Hippocampal formation (tissue), 2 donors: Measurements from ENCODE around the gene ATP13A3.
A peak's percentile ranks its signal among the peaks of the same experiment; 100 is the strongest.

Experiments used
- DNase-seq, 2 donors: peaks; one replicate each; lab custom pipeline; 2025; lab: John Stamatoyannopoulos, UW

ATP13A3 gene

DNA sequence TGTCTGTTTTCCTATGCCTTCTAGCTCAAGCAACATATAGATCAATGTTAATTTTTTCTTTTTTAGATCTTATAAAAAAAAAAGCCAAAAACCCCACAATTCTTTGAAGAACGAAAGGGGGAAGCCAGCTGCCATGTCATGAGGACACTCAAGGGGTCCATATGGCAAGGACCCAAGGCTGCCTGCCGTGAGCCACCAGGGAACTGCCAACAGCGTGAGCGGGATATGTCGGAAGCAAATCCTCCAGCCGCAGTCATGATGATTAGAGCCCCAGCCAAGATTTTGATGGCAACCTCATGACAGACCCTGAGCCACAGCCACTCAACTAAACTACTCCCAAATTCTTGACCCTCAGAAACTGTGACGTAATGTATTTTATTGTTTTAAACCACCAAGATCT lies 94.2 kb downstream of the ATP13A3 start:
- no peak for DNase-seq

DNA sequence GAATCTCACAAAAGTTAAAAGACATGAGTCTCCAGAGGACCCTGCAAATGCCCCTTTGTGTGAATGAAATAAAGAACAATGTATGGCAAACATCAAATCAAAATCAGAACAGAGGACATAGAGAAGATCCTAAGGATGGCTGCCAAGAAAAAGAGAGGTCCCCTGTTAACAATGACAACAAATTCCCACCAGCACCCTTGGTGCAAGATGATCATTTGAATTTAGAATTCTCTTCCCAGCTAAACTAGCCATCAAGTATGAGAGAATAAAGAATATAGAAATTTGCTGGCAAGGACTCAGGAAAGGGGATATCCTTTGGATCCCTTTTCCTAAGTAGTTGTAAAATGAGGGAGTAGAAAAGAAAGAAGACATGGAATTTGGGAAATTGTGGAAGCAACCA lies 96.0 kb downstream of the ATP13A3 start:
- no peak for DNase-seq

DNA sequence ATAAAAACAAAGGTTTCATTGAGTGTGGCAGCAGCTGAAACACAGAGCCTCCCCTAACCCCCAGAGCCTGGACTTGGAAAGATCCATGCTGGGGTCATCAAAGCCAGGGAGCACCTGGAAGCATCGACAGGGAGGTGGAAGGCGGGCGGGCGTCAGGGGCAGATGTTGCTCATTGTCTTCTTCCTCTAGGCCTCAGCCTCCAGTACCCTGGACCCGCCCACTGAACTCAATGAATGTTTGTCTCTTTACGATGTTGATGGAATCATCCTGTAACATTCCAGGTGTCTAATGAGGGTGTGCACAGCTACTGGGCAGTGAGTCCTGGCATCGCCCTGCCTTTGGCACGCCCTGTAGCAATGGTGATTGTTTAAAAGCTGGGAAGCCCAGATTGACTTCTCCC lies 97.5 kb downstream of the ATP13A3 start:
- no peak for DNase-seq

DNA sequence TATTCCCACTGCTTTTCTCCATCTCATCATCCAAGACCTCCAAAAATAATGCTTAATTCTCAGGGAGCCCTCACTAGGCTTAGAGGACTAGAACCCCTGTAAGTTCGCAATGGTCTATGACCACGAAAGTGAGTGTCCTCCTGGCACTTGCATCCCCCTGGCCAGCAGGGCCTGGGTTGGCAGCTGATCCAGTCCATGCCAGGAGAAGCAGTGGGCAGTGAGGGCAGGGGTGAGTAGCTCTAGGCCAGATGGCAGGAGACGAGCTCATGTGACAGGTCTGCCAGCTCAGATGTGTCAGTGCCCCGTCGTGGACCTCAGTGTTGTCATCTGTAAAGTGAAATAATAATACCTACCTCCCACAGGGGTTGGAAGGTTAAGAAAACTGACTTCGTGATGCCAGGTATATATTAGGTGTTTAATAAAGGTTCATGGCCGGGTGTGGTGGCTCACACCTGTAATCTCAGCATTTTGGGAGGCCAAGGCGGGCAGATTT lies 98.8 kb downstream of the ATP13A3 start:
- DNase-seq: no peak

DNA sequence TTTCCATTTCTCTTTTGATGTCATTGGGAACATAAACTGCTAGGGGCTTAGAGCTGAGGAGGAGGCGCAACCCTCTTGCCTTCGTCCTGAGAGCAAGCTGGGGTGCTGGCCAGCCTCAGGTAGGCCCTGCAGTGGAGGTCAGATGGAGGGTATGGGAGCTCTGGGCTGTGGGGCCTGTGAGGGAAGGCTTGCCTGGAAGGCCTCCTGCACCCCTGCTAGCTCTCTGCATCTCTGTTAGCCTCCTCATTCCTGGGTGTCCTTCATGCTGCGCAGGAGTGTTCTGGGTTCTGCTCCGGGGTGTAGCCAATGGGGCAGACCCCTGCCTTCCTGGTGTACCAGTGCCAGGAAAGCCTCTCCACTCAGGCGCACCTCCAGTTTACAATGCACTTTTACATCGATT lies 99.5 kb downstream of the ATP13A3 start:
- no peak for DNase-seq

DNA sequence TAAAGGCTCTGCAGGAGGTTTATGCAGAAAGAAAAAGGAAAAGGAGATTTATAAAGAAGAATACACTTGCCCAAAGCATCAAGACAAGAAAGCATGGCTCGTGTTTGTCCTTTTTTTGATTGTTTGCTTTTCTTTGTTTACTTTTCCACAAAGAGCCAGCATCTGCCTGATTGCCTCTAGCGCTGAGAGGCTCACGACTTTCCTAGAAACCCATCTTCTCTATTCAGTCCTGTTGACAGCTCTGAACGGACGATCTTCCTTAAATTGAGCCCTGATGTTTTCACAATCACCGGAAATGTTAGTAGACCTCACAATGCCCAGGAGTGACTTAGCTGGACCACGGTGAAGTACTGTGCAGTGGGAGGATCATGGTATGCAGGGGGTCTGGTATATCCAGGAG lies 100.2 kb downstream of the ATP13A3 start:
- no peak for DNase-seq

DNA sequence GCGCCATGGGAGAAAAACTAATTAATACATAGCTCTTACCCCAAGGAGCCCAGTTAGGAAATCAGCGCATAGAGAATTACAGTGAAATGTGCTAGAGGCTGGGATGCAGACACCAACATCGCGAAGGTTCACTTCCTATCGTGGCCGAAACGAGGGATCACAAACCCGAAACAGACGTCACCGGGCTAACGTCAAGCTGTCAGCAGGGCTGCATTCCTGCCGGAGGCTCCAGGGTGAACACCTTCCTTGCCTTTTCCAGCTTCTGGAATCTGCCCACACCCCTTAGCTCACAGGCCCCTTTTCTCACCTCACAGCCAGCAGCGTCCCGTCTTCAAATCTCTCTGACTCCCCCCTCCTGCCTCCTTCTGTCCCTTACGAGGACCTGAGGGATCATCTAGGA lies 100.7 kb downstream of the ATP13A3 start:
- no peak for DNase-seq

DNA sequence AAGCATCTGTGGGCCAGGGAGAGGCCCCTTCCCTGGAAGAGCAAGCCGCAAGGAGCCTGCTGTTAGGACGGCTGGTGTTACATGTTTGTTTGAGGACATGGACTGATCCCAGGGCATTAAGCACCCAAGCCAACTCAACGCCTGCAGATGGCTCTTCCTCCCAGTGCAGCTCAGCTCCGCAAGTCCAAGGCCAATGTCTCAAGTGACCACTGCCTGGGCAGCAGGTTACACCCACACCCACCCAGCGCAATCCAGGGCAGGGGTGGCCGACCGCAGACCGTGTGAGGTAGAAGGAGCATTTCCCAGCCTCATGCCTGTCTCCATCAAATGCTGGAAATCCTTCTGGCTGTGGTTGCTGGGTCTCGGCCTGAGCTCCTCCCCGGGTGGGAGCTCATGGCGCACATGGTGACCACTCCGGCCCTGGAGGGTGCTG lies 102.2 kb downstream of the ATP13A3 start:
- no peak for DNase-seq

DNA sequence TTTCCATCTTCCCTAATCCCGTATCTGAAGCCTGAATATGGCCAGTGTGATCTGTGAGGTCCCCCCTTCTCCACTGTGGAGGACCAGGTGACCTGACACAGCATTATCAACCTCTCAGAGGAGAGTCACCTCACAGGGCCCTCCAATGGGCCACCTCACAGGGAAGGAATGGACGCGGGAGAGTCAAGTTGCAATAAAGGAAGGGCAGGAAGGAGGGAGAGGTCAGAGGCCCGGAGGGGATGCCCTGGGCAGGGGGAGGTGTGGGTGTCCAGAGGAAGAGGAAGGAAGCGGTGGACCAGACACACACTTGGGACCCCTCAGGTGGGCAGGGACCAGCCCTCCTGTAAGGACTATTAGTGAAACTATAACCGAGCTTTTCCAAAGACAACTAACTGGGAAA lies 102.6 kb downstream of the ATP13A3 start:
- DNase-seq: no peak

DNA sequence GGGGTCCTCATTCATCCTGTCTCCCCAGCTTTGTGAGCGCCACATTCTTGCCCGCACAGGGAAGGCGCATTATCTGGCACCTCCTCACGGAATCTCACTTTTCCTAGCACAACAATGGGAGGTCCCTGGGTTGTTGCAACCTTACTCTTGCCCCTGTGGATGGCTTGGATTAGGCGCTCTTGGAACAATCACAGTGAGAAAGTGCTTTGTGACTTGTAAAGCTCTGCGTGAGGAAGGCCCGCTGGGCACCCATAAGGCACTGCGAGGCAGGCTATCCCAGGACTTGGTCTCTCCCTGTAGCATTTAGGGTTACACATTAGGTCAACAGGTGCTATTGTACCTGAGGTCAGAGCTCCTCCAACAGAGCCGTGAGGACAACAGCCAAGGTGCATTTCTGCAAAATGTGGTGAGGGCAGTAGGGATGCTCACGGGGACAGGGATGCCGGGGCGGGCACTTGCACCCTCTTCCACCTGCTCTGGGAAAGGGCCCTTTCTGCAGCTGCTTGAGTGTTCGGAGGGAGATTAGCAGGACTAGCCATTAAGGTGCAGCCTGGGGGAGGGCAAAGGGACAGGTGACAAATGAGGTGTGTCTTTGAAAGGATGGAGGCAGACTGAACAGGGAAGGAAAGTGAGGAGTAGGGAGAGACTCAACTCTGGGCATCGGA lies 103.4 kb downstream of the ATP13A3 start:
- no peak for DNase-seq

DNA sequence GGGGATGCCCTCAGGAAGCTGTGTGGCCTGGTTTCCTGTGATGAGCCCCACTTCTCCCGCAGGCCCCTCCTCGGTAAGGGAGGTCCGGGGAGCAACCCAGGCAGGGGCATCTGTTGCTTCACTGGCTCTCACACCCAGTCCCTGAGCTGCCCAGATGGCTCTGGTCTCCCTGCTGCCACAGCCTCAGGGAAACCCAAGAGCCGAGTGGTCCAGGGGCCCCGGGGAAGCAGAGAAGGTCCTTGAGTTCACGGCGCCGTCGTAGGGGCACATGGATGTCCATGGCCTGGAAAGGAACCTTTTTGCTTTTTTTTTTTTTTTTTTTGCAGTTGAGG lies 103.9 kb downstream of the ATP13A3 start:
- DNase-seq: no peak

DNA sequence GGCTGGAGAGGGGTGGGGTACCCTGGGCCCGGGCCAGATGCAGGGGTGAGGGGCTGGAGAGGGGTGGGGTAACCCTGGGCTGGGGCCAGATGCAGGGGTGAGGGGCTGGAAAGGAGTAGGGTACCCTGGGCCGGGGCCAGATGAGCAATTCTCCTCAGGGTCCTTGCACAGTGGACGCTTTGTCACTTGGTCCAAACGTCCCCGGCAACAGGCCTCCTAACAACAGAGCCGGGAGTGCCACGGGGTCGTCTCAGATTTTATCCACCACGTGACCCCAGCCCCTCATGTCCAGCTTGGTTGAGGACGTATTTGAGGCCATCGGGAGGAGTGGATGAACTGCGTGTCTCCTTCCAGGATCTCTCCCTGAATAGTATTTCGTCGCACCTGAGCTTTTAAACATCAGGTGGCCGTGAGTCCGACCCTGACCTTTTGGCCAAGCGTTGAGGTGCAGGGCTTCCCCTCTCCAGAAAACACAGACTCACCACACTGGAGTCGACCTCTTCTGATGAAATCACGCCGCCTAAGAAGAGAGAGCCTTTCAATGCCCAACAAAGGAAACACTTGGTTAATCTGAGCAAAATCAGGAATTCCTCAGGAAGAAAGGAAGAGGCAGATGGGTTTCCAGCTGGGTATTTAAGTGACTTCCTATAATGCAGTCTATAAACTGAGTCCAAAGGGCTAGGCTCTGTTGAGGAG lies 104.5 kb downstream of the ATP13A3 start:
- DNase-seq: no peak

DNA sequence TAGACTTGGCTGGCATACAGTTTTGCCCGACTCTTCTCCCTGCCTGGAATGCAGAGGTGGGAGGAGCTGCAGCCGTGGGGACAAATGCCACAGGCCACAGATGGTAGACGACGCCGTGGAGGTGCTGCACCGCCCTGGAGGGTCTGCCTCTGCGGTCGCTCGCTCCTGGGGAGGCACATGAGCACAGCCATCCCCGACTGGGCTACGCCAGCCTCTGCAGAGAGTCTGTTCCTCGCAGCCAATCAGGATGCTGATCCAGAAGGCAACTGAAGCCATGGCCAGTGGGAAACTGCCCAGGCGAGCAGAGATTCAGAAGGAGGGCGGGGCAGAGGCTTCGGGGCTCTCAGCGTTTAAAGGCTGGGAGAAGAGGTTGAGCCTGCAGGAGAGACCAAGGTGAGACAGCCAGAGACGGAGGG lies 105.3 kb downstream of the ATP13A3 start:
- peak in 1 of 2 donors; percentile 2 for DNase-seq

DNA sequence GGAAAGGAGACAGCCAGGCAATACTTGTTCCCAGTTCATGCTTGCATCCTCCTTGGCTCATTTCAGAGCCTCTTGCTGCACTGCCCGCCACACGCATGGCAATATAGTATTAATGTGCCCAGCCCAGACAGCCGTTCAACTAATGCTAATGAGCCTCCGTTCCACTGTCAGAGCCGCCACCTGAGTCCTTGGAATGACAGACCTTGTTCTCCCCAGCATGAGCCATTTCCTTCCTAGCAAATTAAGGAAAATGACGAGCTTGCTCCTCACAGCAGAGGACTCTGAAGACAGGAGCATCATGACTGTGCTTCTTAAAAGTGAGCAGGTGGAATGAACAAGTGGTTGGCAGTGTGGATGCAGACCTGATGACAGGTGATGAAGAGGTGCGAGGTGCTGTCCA lies 106.5 kb downstream of the ATP13A3 start:
- no peak for DNase-seq

DNA sequence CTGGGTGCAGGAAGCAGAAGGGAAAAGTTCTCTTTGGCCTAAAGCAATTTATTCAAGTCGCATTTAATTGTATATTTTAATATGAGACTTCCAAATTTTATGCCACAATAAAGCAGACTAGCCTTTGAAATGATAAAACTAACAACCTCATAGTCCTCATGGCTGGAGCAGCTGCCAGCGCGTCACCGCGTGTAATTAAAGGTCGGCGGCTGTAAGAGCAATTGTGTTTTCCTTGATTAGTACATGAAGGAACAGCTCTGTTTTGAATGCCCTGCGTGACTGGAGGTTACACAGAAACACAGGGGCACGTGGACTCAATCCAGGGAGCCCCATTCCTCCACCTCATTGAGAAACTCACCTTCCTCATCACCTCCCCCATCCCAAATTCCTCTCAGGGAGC lies 107.2 kb downstream of the ATP13A3 start:
- DNase-seq: no peak

DNA sequence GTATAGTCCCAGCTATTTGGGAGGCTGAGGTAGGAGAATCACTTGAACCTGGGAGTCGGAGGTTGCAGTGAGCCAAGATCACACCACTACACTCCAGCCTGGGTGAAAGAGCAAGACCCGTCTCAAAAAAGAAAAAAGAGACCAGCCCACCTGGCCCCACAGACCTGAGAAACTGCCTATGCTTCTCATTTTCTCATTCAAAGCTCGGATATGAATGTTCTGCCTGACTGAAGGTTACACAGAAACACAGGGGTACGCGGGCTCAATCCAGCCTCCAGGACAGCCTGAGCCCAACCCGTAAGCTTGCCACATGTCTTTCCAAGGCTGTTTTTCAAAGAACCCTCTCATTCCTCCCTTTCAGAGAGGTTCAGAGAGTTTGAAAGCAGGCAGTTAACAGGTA lies 107.6 kb downstream of the ATP13A3 start:
- DNase-seq: no peak

DNA sequence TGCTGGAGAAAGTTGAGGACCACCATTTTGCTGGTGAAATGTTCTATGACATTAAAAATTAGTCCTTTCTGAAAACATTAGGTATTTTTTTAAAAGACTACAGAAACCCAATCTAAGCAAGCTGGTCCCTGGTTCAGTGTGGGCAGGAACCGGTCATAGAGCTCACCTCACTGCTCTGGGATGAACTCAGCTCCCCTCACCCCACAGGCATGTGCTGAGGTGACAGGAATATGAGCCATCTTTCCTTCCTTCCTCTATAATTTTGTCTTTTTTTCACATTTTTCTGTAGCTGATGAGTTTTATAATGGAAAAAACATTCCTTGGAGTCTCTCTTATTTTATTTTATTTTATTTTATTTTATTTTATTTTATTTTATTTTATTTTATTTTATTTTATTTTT lies 109.1 kb downstream of the ATP13A3 start:
- no peak for DNase-seq

DNA sequence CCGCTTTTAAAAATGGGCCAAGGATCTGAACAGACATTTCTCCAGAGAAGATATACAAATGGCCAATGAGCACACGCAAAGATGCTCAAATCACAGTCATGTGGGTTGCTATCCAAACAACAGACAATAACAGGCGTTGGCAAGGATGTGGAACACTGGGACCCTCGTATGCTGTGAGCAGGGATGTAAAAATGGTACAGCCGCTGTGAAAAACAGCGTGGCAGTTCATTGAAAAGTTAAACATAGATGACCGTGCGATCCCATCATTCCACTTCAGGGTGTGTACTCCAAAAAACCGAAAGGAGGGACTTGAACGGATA lies 110.6 kb downstream of the ATP13A3 start:
- no peak for DNase-seq

DNA sequence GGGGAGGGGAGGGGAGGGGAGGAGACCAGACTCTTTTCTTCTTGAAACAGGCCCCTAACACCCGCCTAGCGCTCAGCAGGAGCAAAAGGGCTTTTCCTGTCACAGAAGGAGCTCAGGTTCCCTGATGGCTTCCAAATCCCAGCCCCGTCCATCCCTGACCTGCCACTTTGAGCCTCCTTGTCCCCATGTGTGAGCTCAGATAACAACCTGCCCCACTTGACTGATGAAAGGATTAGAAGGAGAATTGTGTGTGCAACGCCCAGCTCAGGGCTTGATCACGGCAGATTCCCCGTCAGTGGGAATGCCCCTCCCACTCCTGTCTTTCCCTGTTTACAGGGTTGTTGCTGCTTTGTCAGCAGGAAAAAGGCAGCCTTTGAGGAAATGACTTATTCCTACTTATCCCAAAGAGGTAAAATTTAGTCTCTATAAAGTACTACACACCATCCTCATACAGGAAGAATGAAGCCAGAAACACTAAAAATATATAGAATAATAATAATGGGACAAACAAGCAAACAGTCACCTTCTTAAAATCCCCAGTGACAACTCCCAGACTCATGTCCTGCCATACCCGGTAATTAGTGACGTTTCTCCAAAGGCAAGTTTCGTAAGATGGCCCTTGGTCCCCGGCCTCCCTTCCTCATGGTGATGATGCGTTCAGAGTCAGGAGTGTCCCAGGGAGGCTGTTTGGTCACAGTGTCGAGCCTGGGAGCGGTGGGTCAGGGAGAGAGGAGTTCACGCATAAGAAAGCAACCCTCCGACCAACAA lies 111.1 kb downstream of the ATP13A3 start:
- no peak for DNase-seq

DNA sequence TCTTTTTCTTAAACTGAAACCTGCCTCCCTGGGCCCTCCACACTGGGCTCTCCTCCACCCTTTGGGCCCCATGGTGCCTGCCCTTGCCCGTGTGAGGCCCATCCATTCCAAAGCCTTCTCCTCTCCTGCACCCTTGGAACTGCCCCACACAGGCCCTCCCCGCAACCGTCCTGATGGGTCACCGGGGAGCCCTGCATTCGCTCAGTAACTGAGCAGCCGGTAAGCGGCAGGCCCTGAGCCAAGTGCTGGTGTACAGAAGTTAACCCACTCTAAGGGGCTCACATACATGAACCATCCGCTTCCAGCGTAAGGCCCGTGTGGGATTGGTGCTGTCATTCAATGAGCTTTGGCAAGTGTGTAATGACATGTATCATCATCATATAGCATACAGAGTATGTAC lies 111.9 kb downstream of the ATP13A3 start:
- DNase-seq: no peak

DNA sequence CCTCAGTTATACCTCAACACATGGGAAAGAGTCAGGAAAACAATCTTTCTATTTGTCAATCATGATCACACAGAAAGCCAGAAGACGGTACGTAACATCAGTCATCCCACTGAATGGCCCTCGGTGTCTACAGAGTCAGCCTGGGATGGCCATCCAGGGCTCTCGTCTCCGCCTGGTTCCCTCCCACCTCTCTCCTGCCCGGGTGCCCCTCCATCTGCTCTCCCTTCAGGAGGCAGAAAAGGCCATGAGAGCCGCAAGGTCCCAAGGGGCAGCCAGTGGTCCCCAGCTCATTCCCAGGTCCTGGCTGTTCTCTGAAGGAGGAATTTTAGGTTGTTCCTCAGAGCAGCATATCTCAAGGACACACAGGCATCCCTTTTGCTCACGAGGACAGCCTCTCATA lies 112.9 kb downstream of the ATP13A3 start:
- DNase-seq: no peak

DNA sequence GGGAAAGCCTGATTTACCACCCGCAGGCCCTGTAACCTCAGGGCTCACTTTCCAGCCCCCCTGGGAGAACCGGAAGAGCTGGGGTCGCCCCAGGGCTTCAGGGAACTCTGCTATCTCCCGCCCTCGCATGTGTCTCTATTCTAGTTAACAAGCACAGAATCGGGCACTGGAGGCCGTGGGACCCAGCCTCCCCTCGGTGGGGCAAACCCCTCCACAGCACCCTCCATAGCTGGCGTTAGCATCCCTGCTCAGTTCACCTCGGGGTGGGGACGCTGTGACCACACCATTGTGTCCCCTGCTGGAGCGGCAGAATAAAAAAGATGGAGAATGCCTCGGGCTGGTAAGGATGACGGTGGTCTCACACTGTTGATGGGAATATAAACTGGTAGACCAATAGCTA lies 113.8 kb downstream of the ATP13A3 start:
- DNase-seq: no peak

DNA sequence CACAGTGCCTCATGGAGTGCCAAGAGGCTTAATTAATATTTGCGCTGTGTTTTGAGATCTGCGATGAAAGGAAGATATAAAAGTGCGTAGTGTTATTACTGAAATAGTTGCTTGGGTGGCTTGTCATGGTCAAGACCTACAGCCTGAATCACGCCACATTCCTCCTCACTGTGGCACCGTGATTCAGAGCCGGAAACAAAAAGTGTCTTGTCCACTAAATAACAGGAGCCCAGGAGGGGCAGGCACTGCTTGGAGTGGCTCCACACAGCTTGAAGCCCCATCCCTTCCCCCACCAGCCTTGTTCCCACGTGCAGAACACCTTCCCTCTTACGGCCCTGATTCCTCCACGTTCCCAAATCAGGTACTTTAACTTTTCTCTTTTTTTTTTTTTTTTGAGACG lies 116.0 kb downstream of the ATP13A3 start:
- no peak for DNase-seq
